Midbrain (tissue), 1 donor: ENCODE results near the gene CGB8.
"Not testable (repeated sequence)": the region's sequence is repeated elsewhere in the genome, so short reads cannot be mapped to it uniquely, and the experiment has no call there.

ENCODE experiments used
- DNase-seq: peaks from one replicate; lab custom pipeline; 2025; lab: John Stamatoyannopoulos, UW

The CGB8 gene

GRCh38 chr19:49049011-49049410, at the start of gene CGB8:
CGB8 (minus strand) TSS chr19:49049111; CDS start chr19:49048739, 372 bp downstream.
- DNase-seq = not testable (repeated sequence)

- DNase-seq = peak; percentile 69
Measured at GRCh38 chr19:49097453-49098288, 48.8 kb upstream of the CGB8 start.

GRCh38 chr19:49094505-49095482, 45.9 kb upstream of the CGB8 start:
- DNase-seq = peak; percentile 58

- no peak for DNase-seq
Measured at GRCh38 chr19:49092686-49093085, 43.8 kb upstream of the CGB8 start.

GRCh38 chr19:49091391-49092038, 42.6 kb upstream of the CGB8 start:
- no peak for DNase-seq

GRCh38 chr19:49086296-49086695, 37.4 kb upstream of the CGB8 start:
- no peak for DNase-seq

- DNase-seq = no peak
Measured at GRCh38 chr19:49085868-49086232, 36.9 kb upstream of the CGB8 start.

- DNase-seq = peak; percentile 99
Measured at GRCh38 chr19:49085020-49085867, 36.3 kb upstream of the CGB8 start, which contains the start of gene SNRNP70. SNRNP70 (plus strand) TSS chr19:49085451; CDS start chr19:49086415, 964 bp downstream.

- DNase-seq = no peak
Measured at GRCh38 chr19:49084206-49085019, 35.5 kb upstream of the CGB8 start.

GRCh38 chr19:49081273-49081672, 32.4 kb upstream of the CGB8 start:
- no peak for DNase-seq

- DNase-seq = no peak
Measured at GRCh38 chr19:49080392-49080791, 31.5 kb upstream of the CGB8 start.

GRCh38 chr19:49074869-49075268, 26.0 kb upstream of the CGB8 start:
- peak; percentile 29 for DNase-seq

- no peak for DNase-seq
Measured at GRCh38 chr19:49073514-49074378, 24.8 kb upstream of the CGB8 start.

- DNase-seq = no peak
Measured at GRCh38 chr19:49071860-49072547, 23.1 kb upstream of the CGB8 start.

- no peak for DNase-seq
Measured at GRCh38 chr19:49070416-49070815, 21.5 kb upstream of the CGB8 start.

GRCh38 chr19:49069026-49069425, 20.1 kb upstream of the CGB8 start:
- no peak for DNase-seq

- no peak for DNase-seq
Measured at GRCh38 chr19:49067554-49067953, 18.6 kb upstream of the CGB8 start.

- no peak for DNase-seq
Measured at GRCh38 chr19:49065905-49066512, 17.1 kb upstream of the CGB8 start.
